ENCODE measurements around the gene FER.

DNA sequence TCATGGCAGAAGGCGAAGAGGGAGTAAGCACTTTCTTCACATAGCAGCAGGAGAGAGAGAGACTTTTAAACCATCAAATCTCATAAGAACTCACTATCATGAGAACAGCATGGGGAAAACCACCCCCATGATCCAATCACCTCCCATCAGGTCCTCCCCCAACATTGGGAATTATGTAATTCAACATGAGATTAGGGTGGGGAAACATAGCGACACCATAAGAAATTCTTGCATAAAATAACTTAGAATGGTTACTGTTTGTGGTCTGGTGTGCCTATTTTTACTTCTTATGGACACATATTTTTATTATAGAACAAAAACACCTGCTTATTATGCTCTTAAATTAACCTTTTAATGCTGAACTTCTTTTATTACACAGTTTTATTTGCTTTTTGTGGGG, 364.0 kb downstream of the FER start:
- TF ChIP-seq, protein P1, sequence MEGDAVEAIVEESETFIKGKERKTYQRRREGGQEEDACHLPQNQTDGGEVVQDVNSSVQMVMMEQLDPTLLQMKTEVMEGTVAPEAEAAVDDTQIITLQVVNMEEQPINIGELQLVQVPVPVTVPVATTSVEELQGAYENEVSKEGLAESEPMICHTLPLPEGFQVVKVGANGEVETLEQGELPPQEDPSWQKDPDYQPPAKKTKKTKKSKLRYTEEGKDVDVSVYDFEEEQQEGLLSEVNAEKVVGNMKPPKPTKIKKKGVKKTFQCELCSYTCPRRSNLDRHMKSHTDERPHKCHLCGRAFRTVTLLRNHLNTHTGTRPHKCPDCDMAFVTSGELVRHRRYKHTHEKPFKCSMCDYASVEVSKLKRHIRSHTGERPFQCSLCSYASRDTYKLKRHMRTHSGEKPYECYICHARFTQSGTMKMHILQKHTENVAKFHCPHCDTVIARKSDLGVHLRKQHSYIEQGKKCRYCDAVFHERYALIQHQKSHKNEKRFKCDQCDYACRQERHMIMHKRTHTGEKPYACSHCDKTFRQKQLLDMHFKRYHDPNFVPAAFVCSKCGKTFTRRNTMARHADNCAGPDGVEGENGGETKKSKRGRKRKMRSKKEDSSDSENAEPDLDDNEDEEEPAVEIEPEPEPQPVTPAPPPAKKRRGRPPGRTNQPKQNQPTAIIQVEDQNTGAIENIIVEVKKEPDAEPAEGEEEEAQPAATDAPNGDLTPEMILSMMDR (IDR thresholded peaks at IDR 0.05 in 4 of 5, conservative IDR thresholded peaks at IDR 0.05 in 1 of 5): no peak
- TF ChIP-seq POLR2A (IDR thresholded peaks at IDR 0.05): no peak

Data from gastrocnemius medialis (tissue), 4 donors.